SW480 (cell line): ENCODE data around the gene HECW1.
A peak's percentile ranks its signal among the peaks of the same experiment; 100 is the strongest.
"Not testable (repeated sequence)": the region's sequence is repeated elsewhere in the genome, so short reads cannot be mapped to it uniquely, and the experiment has no call there.

Source experiments
- DNase-seq: peaks from one replicate; pipeline ENCODE4 v3.0.0-alpha.2; 2016; ENCODE audit warnings: low spot score

The HECW1 gene

DNA sequence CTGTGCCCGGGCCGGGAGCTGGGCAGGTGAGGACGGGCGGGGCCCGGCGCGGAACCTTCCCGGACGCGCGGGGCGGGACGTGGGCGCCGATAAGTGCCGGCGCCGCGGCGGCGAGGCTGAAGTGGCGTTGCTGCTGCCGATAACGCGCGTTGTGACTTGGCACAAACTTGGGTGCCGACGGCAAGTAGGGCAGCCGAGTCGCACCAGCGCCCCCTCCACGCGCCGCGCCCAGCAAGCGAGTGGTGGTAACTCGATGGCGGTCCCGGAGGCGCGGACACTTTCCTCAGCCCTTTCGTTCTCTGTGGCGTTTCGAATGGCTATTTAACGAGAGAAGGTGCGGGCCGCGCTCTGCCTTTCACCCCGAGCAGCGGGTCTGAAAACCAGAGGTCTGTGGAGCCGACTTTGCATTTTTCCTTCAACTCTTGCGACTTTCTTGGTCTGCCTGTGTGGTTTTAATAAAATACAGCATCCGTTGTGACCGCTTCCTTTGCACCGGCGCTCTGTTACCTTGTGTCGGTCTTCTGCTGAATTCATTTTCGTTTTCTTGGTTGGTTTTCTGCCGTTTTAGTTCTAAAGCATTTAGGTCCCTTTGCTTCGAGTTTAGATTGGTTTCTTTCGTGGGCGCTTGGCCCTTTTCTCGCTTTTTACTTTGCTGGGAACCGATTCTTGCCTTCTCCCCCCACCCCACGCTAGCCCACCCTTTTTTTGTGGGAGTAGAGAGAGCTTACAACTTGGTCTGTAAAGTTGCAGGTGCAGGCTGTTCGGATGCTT is 471.2 kb downstream of the HECW1 start:
- peak; percentile 81 for DNase-seq

- DNase-seq: peak; percentile 70
Observed at GRCh38 chr7:43584195-43584586, 471.7 kb downstream of the HECW1 start.

DNA sequence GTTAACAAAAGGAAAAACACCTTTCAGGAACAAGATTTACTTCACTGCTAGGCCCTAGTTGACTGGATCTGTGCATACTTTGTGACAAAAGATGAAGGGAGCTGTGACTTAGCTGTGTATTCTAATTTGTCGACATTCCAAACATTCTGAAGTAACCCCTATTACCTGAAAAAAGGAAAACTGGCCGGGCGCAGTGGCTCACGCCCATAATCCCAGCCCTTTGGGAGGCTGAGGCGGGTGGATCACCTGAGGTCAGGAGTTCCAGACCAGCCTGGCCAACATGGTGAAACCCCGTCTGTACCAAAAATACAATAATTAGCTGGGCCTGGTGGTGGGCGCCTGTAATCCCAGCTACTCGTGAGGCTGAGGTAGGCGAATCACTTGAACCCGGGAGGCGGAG is 472.3 kb downstream of the HECW1 start:
- DNase-seq: not testable (repeated sequence)

GRCh38 chr7:43585562-43585961 is 473.1 kb downstream of the HECW1 start:
- no peak for DNase-seq

- DNase-seq: peak; percentile 71
Observed at GRCh38 chr7:43586251-43586900, 473.9 kb downstream of the HECW1 start.

DNA sequence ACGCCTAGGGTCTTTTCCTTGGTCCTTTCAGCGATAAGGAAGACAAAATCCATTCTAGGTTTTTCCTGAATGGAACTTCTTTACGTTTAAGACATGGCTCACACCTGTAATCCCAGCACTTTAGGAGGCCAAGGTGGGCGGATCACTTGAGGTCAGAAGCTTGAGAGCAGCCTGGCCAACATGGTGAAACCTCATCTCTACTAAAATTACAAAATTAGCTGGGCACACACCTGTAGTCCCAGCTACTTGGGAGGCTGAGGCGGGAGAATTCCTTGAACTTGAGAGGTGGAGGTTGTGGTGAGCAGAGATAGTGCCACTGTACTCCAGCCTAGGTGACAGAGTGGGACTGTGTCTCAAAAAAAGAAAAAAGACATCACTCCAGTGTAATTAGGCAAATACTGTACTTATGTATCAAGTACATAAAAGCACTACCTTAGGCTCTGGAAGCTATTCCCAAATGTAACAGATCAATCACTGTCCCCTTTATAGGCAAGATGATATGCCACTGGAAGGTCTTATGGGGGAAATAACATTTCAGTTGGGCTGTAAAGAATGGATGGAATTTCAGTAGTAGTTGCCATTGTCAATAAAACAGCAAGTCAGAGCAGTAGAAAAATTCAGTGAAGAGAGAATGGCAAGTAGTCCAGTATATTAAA is 476.2 kb downstream of the HECW1 start:
- no peak for DNase-seq

GRCh38 chr7:43589133-43589478 is 476.7 kb downstream of the HECW1 start:
- no peak for DNase-seq

GRCh38 chr7:43589728-43590127 is 477.3 kb downstream of the HECW1 start:
- DNase-seq: no peak

GRCh38 chr7:43590862-43591557 is 478.6 kb downstream of the HECW1 start:
- DNase-seq: no peak

- DNase-seq: peak; percentile 38
Observed at GRCh38 chr7:43591558-43592180, 479.2 kb downstream of the HECW1 start.

- DNase-seq: no peak
Observed at GRCh38 chr7:43592326-43592725, 479.9 kb downstream of the HECW1 start.

GRCh38 chr7:43593010-43593409 is 480.6 kb downstream of the HECW1 start:
- no peak for DNase-seq

- DNase-seq: no peak
Observed at GRCh38 chr7:43594020-43594419, 481.6 kb downstream of the HECW1 start.

DNA sequence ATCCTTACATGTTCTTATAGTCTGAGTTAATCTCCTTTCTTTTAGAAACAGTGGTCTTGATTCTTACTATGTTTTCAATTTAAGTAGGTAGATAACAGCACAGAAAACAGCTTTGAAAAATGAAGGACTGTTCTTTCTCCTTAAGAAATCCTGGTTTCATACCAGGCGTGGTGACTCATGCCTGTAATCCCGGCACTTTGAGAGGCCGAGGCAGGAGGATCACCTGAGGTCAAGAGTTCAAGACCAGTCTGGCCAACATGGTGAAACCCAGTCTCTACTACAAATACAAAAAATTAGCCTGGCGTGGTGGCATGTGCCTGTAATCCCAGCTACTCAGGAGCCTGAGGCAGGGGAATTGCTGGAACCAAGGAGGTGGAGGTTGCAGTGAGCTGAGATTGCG is 484.0 kb downstream of the HECW1 start:
- DNase-seq: not testable (repeated sequence)

GRCh38 chr7:43600056-43600455 is 487.6 kb downstream of the HECW1 start:
- DNase-seq: no peak

- no peak for DNase-seq
Observed at GRCh38 chr7:43602256-43602655, 489.8 kb downstream of the HECW1 start.

DNA sequence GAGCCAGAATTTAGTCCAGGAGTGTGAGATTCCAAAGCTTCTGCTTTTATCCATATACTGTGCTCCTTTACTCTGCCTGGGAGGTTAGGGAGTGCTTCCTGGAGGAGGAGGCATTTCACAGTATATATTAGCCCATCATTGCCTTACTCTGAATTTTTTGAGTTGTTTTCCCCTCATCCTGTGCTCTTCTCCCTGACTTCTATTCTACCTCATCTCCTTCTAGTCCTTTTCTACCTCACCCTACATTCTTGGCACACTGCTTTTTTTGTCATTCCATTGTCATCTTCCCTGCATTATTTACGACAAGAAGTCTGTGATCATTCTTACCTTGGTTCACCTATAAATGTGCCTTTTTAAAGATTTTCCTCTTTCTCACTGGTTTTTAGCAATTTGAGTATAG is 491.8 kb downstream of the HECW1 start:
- no peak for DNase-seq

DNA sequence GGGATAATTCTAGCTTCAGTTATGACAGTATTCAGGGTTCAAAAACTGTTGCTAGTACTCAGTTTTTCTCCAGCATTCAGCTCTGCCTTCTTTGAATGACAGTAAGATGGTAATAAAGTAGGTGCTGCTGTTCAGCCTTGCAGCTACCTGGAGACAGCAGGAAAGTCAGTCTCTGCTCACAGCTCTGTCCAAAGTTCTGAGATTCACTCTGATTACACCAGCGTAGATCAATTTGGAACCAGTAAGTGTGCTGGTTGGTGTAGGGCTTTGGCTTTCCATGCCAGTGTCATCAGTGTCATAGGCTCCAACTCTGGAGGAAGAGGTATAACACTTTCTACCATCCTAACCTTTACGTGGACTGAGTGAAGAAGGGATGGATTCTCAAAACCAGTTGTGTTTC is 496.6 kb downstream of the HECW1 start:
- no peak for DNase-seq

GRCh38 chr7:43612128-43612527 is 499.7 kb downstream of the HECW1 start:
- no peak for DNase-seq

DNA sequence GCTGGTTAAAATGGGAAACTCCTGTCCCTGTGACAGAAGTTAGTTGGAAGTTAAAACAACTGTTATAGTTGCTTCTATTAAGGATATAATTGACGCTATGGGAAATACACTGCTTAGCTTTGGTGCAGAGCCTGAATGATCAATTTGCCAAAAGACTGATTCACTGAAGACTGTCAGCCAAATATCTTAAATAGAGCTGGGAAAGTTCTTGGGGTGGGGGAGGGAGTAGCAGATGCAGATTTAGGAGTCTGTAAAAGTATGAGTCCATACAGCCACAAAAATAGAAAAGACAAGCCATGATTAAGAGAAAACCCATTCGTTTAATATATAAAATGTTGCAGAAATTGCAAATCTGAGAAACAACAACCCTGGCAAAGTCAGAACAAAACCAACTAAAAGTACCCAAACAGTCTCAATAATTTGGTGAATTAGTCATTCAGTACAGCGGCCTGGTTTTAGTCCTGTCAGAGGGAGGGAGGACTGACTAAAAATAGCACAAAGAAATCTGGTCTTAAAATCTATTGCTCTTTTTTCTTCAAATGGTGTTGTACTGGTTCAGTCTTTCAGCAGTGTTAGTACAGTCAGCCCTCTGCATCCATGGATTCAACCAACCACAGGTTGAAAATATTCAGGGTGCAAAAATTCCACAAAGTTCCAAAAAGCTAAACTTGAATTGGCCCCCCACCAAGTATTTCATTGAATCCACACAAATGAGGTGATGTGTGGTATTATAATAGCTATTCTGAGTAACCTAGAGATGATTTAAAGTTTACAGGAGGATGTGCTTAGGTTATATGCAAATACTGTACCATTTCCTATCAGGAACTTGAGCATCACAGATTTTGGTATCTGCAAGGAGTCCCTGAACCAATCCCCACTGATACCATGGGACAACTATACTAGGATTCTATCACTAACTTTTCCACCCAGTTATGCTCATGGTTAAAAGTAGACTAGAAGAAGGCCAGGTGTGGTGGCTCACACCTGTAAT is 500.4 kb downstream of the HECW1 start:
- DNase-seq: no peak
